NT2/D1 (cell line): ENCODE data around the gene MPG.

Source experiments
- SUZ12 ChIP-seq: IDR thresholded peaks from 2 replicates; pipeline ENCODE4 v1.6.1; 2011; ENCODE audit not compliant: insufficient read length, insufficient read depth; ENCODE audit errors: extremely low read depth
- YY1 ChIP-seq: IDR thresholded peaks from 2 replicates; pipeline ENCODE4 v1.6.1; 2011; ENCODE audit not compliant: insufficient read length, insufficient read depth
- ZNF274 ChIP-seq: IDR thresholded peaks from 2 replicates; pipeline ENCODE4 v1.6.1; 2011; ENCODE audit warnings: mild to moderate bottlenecking, low read depth, low read length

- no peak for TF ChIP-seq ZNF274
- TF ChIP-seq SUZ12: no peak
- no peak for TF ChIP-seq YY1
Observed at GRCh38 chr16:86483-86952, 8.5 kb downstream of the MPG start.
